Ishikawa (cell line): ENCODE measurements around the gene KCNIP3.

Experiments
- CEBPB ChIP-seq: IDR thresholded peaks from 2 replicates; pipeline ENCODE4 v1.6.1; 2012
- CREB1 ChIP-seq: IDR thresholded peaks from 2 replicates; pipeline ENCODE4 v1.6.1; 2012; ENCODE audit warnings: low read depth
- EGR1 ChIP-seq: IDR thresholded peaks from 2 replicates; pipeline ENCODE4 v1.6.1; 2012
- EP300 ChIP-seq: IDR thresholded peaks from 2 replicates; pipeline ENCODE4 v1.6.1; 2012; ENCODE audit warnings: borderline replicate concordance
- FOXM1 ChIP-seq: IDR thresholded peaks from 2 replicates; pipeline ENCODE4 v1.6.1; 2012; ENCODE audit warnings: low read depth, borderline replicate concordance
- NFIC ChIP-seq: IDR thresholded peaks from 2 replicates; pipeline ENCODE4 v1.6.1; 2012
- RAD21 ChIP-seq: IDR thresholded peaks from 2 replicates; pipeline ENCODE4 v1.6.1; 2012; ENCODE audit warnings: low read depth
- TAF1 ChIP-seq: IDR thresholded peaks from 2 replicates; pipeline ENCODE4 v1.6.1; 2012; ENCODE audit warnings: low read depth, mild to moderate bottlenecking
- TCF12 ChIP-seq: IDR thresholded peaks from 2 replicates; pipeline ENCODE4 v1.6.1; 2012; ENCODE audit warnings: low read depth
- TEAD4 ChIP-seq: IDR thresholded peaks from 2 replicates; pipeline ENCODE4 v1.6.1; 2012
- YY1 ChIP-seq: IDR thresholded peaks from 2 replicates; pipeline ENCODE4 v1.6.1; 2012; ENCODE audit warnings: low read depth
- ZBTB7A ChIP-seq: IDR thresholded peaks from 2 replicates; pipeline ENCODE4 v1.6.1; 2012; ENCODE audit warnings: low read depth
- TF ChIP-seq, protein P1 (sequence below): IDR thresholded peaks from 2 replicates; pipeline ENCODE4 v1.6.1; 2012; ENCODE audit warnings: low read depth, mild to moderate bottlenecking
- TF ChIP-seq, protein P2 (sequence below): IDR thresholded peaks from 2 replicates; pipeline ENCODE4 v1.6.1; 2012
- TF ChIP-seq, protein P3 (sequence below): IDR thresholded peaks from 2 replicates; pipeline ENCODE4 v1.6.1; 2012

KCNIP3 gene

DNA sequence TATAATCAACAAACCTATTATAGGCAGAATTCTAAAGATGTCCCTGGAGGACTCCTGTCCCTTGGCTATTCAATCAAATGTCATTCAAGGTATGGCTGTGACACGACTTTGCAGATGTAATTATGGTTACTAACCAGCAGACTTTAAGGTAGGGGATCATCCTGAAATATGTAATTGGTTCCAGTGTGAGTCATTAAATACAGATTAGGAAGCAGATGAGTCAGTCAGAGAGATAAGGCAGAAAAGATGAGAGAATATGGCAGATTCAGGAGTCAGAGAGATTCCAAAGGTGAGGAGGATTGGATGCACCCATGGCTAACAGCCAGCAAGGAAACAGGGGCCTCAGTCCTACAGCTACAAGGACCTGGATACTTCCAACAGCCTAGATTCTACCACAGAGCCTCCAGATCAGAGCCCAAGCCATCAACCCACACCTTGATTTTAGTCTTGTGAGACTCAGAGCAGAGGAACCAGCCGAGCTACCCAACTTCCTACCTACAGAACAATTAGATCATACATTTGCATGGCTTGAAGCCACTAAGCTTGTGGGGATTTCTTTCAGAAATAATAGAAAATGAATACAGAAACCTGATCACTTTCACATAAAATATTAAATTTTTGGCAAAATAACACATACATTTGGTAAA lies 34.1 kb upstream of the KCNIP3 start:
- TF ChIP-seq, protein P1, sequence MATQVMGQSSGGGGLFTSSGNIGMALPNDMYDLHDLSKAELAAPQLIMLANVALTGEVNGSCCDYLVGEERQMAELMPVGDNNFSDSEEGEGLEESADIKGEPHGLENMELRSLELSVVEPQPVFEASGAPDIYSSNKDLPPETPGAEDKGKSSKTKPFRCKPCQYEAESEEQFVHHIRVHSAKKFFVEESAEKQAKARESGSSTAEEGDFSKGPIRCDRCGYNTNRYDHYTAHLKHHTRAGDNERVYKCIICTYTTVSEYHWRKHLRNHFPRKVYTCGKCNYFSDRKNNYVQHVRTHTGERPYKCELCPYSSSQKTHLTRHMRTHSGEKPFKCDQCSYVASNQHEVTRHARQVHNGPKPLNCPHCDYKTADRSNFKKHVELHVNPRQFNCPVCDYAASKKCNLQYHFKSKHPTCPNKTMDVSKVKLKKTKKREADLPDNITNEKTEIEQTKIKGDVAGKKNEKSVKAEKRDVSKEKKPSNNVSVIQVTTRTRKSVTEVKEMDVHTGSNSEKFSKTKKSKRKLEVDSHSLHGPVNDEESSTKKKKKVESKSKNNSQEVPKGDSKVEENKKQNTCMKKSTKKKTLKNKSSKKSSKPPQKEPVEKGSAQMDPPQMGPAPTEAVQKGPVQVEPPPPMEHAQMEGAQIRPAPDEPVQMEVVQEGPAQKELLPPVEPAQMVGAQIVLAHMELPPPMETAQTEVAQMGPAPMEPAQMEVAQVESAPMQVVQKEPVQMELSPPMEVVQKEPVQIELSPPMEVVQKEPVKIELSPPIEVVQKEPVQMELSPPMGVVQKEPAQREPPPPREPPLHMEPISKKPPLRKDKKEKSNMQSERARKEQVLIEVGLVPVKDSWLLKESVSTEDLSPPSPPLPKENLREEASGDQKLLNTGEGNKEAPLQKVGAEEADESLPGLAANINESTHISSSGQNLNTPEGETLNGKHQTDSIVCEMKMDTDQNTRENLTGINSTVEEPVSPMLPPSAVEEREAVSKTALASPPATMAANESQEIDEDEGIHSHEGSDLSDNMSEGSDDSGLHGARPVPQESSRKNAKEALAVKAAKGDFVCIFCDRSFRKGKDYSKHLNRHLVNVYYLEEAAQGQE = no peak
- TF ChIP-seq EGR1 (no peak), CEBPB (no peak), TAF1 (no peak), TEAD4 (no peak), FOXM1 (no peak), TCF12 (no peak), YY1 (no peak), CREB1 (no peak), RAD21 (no peak), EP300 (no peak), ZBTB7A (no peak), NFIC (no peak)
- TF ChIP-seq, protein P2, sequence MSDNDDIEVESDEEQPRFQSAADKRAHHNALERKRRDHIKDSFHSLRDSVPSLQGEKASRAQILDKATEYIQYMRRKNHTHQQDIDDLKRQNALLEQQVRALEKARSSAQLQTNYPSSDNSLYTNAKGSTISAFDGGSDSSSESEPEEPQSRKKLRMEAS = no peak
- TF ChIP-seq, protein P3, sequence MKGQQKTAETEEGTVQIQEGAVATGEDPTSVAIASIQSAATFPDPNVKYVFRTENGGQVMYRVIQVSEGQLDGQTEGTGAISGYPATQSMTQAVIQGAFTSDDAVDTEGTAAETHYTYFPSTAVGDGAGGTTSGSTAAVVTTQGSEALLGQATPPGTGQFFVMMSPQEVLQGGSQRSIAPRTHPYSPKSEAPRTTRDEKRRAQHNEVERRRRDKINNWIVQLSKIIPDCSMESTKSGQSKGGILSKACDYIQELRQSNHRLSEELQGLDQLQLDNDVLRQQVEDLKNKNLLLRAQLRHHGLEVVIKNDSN = no peak

DNA sequence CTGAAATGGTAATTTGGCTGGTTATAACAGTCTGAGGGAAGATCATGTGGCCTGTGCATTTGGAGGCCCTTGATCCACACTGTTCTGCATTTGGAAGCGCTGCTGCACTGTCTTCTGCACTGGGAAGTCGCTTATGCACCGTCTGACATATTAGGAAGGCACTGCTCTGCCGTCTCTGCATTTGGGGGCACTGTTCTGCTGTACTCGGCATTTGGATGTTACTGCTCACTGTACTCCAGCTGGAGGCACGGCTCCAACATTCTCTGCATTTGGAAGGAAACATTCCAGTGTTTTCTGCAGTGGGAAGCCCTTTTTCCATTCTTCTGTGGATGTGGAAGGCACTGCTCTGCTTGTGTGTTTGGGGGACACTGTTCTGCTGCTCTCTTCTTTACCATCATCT lies 32.5 kb upstream of the KCNIP3 start:
- TF ChIP-seq FOXM1 = no peak
- TF ChIP-seq, protein P1 = no peak
- TF ChIP-seq TCF12 = no peak
- TF ChIP-seq, protein P2 = no peak
- TF ChIP-seq NFIC = no peak
- TF ChIP-seq TEAD4 = no peak
- no peak for TF ChIP-seq YY1
- TF ChIP-seq, protein P3 = no peak
- TF ChIP-seq RAD21 = no peak
- no peak for TF ChIP-seq TAF1
- TF ChIP-seq CREB1 = no peak
- no peak for TF ChIP-seq EP300
- TF ChIP-seq ZBTB7A = no peak
- no peak for TF ChIP-seq CEBPB
- TF ChIP-seq EGR1 = no peak

DNA sequence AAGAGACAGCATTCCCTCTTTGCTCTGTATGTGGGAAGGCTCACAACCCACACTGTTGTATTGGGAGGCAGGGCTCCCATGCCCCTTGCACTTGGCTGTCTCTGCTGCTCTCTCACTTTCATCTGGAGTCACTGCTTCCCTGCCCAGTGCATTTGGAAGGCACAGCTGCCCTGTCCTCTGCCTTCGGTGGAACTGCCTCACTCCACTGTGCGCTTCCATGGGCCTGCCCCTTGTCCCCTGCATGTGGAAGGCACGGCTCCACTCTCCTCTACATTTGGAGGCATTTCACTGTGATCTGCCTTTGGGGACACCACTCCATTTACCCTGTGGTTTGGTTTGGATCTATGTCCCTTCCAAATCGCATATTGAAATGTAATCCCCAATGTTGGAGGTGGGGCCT lies 32.0 kb upstream of the KCNIP3 start:
- TF ChIP-seq, protein P1 = no peak
- no peak for TF ChIP-seq TAF1
- TF ChIP-seq CEBPB = no peak
- TF ChIP-seq NFIC = no peak
- TF ChIP-seq TCF12 = no peak

DNA sequence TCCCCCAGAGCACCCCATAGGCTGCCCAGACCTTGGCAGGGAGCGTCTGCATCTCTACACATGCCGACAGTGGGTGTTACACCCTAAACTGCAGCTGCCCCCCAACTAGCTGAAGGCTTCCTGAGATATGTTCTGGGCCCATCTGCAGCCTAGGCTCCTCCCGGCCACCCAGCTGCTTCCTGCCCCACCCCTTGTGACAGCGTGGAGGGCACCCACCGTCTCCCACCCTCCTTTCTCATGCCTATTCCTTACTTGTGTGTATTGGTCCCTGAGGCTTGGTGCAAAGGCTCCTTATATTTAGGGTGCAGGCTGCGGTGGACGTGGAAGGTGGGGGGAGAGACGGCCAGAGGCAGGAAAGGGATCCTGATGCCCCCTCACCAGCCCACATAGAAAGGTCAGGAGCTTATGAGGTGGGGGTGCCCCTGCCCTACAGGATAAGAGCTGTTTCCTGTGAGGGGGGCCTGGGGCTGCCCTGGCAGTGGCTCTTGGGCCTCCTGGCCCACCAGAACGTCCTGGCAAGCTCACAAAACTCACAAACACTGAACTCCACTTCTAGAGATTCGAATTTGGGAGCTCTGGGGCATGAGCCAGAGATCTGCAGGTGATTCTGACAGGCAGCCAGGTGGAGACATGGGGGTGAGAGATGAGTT lies 30.2 kb upstream of the KCNIP3 start:
- TF ChIP-seq EP300 (no peak), YY1 (no peak), FOXM1 (no peak)
- TF ChIP-seq, protein P1 = no peak
